Hair follicular keratinocyte (primary cell): ENCODE data around the gene RBP4. TPM values are rescaled to one million over a fixed set of nuclear protein-coding genes. Genes with fewer than 3 reads are reported as not detected.

ENCODE experiments used
- total RNA-seq: library from RNA; depleted of rRNA; stranded (reverse); fragments of >200 nt; gene quantifications from 2 replicates; pipeline ENCODE4 v1.2.3, GENCODE V29; 2015

Gene RBP4
- total RNA-seq = not detected in 2 replicates

GRCh38 chr10:93601146-93601773 lies at the start of gene RBP4:
TSS of gene RBP4 (minus strand) at chr10:93601235. CDS start at chr10:93601028, 207 bp downstream.

GRCh38 chr10:93612311-93612710 lies 11.3 kb upstream of the RBP4 start, which contains the start of gene PDE6C:
TSS of gene PDE6C (plus strand) at chr10:93612537. CDS start at chr10:93612726, 189 bp downstream.

GRCh38 chr10:93566435-93567276 lies 34.4 kb downstream of the RBP4 start, which contains the start of gene FFAR4:
TSS of gene FFAR4 (plus strand) at chr10:93566665. CDS start at chr10:93566721, 56 bp downstream.

Other genes starting within 250 kb of the RBP4 start
- gene MYOF, start 118.9 kb downstream of the RBP4 start, total RNA-seq = 116 and 123 TPM in 2 replicates
- gene CEP55, start 104.6 kb downstream of the RBP4 start, total RNA-seq = 22.7 and 63.8 TPM in 2 replicates
- gene FFAR4, start 34.6 kb downstream of the RBP4 start, total RNA-seq = not detected in 2 replicates
- gene PDE6C, start 11.3 kb upstream of the RBP4 start, total RNA-seq = not detected in 2 replicates
- 3.7 and 6.0 TPM in 2 replicates for gene FRA10AC1, start 101.4 kb upstream of the RBP4 start, total RNA-seq
- gene LGI1, start 156.7 kb upstream of the RBP4 start, total RNA-seq = not detected in 2 replicates